ENCODE measurements around the gene RELN.

Gene RELN

DNA sequence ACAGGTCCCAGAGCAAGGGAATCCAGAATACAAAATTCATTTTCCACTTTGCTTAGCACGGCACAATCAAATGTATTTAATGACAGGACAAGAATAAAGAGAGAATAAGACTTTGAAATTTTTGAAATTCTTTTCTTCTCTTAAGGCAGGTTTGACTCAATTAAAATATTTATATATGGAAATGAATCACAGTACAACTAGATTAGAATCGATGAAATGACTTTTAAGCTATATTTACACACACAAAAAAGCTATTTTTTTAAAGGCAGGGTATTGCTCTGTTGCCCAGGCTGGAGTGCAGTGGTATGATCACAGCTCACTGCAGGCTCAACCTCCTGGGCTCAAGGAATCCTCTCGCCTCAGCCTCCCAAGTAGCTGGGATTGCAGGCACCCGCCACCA is 278.0 kb downstream of the RELN start:
- no peak for DNase-seq

DNA sequence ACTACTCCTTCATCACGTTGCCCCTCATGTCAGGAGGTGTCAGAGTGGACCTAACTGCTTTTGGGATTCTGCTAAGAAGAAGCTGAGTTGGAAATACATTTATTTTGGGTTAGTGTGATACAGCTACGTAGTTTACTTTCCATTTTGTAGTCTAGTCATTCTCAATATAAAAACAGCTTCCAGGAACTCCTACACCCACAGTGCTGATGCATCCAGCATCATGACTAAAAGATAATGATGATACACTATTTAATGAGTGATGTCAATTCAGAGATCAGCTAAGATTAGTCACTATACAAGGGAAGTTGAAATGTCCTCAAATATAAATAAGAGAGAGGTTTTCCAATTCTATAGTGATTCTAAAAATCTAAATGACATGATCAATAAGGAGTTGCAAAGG is 279.2 kb downstream of the RELN start:
- no peak for DNase-seq

DNA sequence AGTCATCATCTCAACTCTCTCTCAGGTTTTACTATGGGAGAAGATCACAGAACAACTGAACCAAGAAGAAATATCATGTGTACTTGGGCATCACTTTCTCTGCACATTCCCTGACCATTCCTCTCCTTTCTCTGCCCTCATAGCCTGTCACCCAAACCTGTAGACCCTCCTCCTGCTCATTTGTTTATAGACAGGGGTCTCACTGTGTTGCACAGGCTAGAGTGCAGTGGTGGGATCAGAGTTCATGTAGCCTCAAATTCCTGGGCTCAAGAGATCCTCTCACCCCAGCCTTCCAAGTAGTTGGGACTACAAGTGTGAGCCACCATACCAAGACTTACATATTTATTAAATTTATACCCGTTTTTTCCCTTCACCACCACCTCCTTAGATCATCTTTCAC is 282.7 kb downstream of the RELN start:
- no peak for DNase-seq

DNA sequence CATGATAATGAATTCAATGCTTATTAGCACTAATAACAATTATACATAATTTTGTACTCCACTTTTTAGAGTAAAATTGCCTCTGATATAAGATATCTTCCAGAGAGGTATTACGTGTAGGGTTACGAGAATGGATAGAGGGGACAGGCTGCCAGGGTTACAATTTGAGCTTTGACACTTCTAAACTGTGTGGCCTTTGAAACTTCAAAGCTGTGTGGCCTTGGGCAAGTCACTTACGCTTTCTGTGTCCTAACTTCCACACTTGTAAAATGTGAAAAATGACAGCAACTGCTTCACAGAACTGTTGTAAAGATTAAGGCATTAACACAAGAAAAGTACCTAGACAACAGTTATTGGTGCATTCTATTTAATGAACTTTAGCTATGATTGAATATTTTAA is 283.9 kb downstream of the RELN start:
- DNase-seq, result no peak

DNA sequence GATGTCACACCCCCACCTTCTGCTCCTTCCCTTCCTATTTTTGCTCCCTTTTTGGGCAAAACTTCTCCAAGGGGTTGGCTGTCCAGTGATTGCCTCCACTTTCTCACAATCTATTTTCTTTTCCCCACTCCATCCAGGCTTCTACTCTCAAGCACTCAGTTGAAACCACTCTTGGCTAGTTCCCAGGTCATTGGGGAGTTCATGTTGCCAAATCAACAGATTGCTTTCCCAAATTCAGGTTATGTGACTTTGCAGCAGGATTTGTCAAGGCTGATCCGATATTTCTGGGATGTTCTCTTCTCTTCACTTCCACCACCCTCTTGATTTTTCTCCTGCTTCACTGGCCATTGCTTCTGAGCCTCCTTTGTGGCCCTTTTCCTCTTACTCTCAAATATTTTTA is 284.8 kb downstream of the RELN start:
- no peak for DNase-seq

DNA sequence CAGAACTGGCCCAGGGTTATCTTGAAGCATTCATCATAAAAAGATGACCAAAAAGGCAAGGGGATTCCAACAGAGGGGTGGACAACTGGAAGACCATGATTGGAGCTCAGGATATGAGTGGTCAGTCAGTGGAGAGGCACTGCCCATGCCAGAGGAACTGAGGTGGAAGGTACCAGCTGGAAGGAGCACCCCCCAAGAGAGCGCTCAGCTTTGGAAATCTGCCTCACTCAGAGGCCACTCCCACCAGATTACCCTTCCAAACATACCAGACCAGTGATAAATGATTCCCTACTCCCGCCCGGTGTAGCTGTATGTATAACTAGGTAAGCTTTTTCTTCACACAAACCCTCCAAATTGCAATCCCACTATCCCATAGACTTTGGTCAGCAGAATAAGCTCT is 286.5 kb downstream of the RELN start:
- DNase-seq, result no peak

DNA sequence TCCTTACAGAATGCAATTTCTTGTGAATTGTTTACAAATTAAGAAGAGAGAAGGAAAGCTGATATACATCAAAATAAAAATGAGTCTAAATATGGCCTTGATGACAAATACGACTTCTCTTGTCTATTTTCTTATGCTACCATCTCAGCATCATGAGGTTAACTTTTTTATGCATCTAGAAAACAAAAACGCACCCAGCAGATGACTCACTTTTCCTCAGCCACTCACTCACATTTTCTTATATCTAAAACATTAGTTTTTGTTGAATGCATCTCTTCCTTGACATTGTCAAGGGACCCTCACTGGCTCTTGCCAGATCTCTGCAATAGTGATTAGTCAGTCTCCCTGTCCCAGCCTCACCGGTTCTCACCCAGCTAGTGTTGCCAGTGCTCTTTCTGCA is 287.0 kb downstream of the RELN start:
- no peak for DNase-seq

DNA sequence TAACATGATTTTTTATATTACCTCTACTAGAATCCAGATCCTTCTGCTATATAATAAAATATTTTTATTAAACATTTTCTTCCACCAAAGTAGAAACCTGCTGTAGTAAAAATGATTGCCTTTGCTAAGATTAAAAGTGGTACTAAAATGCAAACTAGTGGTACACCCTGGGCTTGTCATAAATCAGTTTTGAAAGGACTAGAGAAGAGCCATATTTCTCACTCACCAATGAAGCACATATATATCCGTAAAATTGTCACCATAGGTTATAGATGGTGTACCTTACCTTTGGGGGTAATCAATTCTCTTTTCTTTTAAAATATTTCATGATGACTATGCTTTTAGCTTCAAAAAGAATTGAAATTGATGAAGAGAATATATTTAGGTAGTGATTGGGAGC is 290.4 kb downstream of the RELN start:
- no peak for DNase-seq

DNA sequence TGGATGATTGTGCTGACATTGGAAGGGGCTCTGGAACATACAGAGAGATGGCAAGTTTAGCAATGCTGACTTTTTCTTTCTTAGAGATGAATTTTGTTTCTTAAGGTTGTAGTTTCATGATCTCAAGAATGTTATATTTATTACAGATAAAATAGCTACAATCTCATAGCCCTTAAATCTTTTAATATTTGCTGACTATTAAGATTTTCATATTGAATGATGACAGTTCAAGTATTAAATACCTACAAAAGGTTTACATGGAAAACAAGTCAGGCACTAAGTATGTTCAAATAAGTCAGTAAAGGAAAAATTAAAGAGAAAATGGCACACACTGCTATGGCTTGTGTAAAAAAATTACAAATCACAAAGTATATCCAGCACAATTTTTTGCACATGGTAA is 291.4 kb downstream of the RELN start:
- no peak for DNase-seq

DNA sequence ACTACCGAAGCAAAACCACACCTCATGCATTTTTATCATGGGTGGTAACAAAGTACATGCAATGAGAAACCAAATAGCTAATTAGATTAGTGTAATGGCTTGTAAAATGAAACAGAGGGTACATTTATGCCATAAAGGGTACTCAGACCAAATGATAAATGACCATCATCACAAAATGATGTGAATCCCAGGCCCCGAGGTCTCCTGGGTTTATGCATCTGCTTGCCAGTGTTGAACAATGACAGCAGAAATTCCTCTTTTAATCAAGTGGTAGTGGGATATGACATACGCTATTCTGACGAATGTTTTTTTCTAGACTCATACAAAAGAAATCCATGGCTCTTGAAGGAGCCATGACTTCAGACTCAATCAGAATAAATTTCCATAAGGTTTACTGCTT is 293.9 kb downstream of the RELN start:
- no peak for DNase-seq

DNA sequence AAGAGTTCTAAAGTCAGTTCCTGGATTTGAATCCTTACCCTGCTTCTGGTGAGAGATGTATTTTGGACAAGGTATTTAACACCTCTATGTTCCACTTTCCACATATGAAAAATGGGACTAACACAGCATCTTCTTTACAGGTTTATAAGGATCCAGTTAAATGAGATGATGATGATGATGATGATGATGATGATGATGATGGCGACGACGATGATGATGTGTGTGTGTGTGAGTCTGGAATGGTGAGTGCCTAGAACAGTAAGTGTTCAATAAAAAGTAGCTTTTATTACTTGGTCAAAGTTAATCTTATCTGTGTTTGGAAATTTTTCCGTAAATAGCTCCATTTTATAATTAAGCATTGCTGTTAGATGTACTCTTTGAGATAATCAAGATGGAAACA is 295.2 kb downstream of the RELN start:
- DNase-seq, result no peak

DNA sequence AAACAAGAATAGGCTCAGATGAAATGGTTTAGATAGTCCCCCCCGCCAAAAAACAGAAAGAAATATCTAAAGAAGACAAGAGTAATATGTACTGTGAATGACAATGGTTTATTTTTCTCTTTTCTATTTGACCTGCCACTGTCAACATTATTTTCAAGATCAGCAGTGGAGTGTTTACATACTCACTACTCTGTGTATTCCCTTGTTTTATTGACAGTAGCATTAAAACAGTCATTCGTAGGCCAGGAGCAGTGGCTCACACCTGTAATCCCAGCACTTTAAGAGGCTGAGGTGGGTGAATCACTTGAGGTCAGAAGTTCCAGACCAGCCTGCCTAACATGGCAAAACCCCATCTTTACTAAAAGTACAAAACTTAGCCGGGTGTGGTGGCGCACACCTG is 298.2 kb downstream of the RELN start:
- DNase-seq, result no peak

DNA sequence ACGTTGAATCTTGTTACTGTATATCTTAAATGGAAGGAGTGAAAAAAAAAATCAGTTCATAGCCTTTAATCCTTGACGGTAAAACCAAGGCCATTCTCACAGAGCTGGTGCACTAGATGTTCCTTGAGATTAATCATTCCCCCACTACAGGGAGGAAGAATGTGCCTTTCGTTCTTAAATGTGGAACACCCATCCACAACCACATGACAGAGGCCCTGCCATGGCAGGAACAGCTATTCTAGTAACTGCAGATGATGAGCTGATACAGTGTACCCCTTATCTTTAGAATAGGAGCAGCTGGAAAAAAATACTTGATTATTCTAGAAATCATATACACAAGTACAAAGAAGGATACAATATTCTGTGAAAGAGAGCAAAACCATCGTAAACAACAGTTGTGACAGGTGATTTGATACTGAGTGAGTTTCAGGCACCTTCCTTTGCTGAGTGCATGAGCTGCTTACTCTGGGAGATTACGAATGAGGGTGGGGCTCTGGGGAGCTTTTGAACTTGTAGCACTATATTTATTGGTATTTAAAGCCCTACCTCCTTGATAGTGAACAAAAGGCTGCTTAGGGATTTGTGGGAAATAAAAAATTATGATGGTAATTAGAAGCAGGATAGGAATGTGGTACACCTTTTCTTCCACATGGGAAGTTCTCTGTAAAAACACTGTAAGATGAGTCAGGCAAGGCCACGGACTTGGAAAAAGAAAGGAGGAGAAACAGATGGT is 299.1 kb downstream of the RELN start:
- DNase-seq, result no peak

DNA sequence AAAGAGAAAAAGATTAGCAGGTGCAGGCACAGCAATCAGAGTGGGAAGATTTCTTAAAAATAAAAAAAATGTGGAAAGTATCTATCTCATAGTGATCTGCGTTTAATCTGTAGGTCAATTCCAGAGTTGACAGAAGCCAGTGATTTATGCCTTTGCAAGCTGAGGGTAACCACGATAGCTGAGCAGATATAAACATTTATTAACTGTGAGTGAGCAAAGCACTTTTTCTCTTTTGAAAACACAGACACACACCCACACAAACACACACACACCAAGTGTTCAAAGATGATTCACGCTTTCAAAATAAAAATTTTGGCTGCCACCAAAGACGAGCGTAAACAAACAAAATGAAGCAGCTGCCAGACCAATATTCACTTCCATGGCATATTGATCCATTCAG is 300.2 kb downstream of the RELN start:
- no peak for DNase-seq

DNA sequence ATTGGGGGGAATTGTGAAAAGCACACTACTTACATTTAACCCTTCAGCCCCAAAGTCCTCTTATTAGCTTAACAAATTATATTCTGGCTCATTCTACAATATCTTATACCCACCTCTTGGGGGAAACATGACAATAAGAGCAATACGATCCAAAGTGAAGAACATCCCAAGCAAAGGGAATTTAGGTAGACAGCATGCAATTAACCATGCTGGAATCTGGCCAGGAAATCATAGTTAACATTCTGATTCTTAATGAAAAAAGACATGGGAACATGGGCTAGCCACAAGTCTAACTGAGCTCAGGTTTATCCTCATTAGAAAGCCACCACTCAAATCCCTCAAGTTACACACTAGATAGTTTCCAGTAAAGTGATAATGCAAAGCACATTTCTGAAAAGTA is 301.5 kb downstream of the RELN start:
- DNase-seq, result no peak

DNA sequence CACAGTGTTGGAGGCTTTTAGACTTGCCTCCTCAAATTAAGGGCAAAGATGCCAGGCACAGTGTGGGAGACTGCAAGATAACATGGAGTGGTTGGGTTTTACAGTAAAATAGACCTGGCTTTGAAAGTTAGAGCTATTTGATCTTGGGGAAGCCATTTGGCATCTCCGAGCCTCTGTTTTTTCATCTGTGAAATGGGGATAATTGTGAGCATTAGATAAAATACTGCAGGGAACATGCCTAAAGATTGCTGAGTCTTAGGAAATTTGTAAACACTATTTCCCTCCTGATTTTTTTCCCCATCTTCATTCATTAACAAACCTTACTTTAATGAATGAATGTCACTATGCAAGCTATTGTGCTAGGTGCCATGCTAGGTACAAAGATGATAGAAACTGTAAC is 302.2 kb downstream of the RELN start:
- no peak for DNase-seq

DNA sequence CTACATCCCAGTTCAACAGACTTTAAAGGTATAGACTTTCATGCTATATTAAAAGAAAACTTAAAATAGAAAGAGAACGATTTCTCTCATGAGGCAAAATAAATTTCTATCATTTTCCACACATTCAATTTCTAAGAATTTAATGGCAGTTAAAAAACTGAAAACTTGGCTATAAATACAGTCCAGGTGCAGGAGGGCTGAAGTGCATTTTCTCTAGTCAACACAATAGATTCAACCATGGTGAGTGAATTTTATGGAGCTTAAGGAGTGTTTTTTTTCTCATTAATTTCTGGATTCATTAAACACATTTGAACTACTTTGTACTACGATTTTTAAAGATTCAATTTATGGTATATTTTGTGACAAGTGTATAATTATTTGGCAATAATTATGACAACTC is 302.7 kb downstream of the RELN start:
- DNase-seq, result no peak

DNA sequence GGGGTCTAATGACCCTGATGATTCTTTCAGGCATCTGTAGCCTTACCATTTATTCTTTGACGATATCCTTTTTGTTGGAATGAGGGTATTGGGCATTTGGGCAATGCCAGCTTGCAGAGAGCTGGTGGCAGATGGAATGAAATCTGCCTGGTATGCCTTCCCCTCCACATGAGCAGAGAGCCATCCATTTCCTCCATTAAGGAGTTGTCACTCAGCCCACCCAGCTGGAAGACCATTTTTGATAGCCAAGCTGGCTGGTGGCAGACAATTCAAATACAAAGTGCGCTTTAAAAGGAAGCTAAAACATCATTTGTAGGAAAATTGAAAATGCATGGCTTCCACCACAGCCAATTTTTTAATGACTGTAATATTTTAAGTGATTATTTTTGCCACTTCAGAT is 303.4 kb downstream of the RELN start:
- DNase-seq, result no peak

DNA sequence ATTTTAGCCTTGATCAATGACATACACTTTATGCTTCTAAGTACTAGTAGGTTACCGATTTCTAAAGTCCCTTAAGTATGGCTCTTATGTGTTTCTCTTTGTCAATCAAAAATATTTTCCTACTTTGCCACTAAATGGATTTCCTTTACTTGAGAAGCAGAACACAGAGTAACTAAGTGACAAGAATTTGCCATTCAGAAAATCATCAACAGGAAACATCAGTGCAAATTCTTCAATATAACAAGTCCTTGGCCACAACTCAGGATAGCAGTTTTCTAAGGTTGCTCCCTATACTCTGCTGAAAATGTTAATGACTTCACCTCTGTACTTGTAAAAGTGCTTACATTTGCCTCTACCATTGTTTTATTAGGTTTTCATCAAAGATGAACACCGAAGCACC is 303.8 kb downstream of the RELN start:
- DNase-seq, result no peak

DNA sequence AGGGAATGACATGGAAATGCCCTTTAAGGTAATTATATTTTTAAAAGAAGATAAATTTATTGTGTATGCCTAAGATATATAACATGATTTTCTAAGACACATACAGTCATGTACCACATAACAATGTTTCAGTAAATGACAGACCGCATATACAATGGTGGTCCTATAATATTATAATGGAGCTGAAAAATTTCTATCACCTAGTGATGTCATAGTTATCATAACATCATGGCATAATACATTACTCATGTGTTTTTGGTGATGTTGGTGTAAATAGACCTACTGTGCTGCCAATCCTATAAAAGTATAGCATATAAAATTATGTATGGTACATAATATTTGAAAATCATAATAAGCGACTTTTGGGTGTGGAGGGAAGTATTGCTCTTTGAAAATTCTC is 306.1 kb downstream of the RELN start:
- no peak for DNase-seq

DNA sequence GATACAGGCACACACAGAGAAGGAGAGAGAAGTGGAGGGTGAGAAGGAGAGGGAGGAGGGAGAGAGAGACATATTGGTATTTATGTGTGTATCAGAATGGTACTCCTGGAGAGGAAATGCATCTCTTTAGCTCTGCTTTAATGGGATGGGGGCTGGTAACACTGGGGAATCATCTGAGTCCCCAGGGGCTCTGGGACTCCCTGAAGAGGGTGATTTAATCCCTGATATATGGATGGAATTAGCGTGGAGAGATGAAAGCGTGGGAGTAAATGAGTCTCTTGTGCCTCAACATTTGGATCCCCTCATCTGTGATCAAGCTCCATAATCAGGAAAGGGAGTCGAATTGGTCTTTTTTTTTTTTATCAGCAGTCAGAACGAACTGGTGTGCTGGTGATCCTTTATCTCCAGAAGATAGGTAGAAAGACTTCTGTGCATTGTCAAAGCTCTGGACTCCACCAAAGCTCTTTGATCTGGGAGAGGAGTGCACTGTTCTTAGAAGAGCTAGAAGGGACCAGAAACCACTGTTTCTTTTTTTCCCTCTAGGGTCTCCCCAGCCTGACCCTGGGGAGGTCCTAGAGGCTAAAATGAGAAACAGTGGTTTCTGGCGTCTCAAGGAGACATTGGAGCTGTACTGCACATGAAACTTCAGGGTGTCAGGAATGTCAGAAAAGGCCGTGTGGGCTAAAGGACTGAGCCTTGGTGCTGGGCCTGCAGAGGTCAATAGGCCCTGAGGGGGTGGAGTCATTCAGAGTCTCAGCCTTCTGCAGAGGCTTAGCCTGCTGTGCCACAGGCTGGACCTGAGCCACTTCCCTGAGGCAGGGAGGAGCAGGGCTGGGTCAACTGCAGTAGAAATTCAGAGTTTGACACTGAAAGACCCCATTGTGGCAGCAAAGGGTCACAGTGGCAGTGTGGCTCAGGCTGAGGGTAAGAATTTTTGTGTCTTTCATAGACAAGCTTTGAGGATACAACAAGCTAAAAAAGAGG is 309.0 kb downstream of the RELN start:
- no peak for DNase-seq

DNA sequence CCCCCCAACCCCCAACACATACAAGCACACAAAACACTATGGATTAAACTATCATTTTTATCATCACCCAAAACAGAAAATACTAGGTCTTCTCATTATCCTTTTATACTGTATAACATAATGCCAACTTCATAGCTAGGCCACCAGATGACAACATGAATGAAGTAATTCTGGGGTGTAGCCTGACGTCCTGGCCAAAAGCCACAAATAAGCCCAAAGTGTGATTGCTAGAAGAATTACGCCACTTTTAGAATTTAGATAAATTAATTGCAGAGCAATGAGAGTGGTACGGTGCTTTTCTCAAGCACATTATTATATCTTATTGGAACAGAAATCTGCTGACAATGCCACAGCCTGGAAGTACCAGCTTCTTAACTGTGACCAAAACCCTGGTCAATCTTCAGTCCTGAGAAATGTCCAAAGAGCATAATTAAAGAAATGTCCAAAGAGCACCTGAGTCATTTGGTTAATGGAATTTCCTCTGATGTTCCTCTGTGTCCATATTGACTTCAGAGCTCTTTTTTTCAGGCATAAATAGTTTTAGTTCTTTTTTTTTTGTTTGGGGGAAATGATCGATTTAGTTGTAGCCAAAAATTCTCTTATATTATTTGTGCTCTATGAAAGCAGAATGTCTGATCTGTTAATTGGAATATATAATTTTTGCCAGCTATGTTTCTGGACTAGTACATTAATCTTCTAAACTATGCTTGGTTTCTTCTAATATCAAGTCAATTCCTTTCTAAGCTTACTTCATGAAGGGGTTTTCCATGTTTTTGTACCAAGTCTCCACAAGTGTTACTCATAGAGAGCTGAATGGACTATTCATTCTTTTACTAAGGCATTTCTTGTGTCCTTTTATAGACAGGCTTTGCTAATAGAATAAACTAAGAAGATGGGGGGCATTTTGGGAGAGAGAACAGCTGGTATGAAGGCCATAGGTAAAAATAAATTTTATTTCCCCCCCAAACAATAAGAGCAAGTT is 310.0 kb downstream of the RELN start:
- no peak for DNase-seq

DNA sequence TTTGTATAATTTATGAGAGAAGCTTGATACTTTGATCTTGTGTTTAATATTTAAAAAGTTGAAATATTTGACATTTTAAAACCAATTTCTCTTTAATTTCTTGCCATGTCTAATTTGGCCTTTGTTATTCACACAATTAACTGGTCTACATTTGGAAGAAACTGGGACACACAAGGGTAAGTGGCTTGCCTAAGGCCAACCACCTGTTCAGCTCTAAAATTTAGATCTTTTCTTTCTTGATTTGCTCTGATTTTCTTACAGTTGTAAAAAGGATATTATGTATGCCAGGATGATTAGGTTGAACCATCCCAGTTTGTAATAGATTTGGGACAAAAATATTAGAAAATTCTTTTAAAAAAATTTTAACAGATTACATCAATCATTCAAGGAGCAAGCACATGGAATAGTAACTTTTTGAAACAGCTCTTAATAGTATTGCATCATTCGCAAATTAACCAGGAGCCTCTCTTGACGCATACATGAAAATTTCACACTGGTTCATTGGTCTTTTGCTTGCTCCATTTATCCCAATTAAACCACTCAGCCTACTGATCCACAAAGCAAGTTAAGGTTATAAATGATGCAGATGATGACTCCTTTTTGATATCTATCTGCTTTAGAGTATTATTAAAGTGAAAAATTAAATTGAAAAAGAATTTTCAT is 321.0 kb downstream of the RELN start:
- DNase-seq, result no peak

All from stimulated activated CD4-positive, alpha-beta T cell treated with anti-CD3 and anti-CD28 coated beads, Interleukin-4, amount 100 ng/mL, for 4 hours (primary cell).